HG02852 (cell line): Measurements from ENCODE around the gene FGGY.

ENCODE experiments used
- ATAC-seq: cut with Tn5 transposase; IDR thresholded peaks from one replicate; pipeline ENCODE4 v1.9.1; 2021; ENCODE audit warnings: mild to moderate bottlenecking, moderate library complexity; ENCODE audit not compliant: unreplicated experiment

Gene FGGY

GRCh38 chr1:59788825-59789224 is 491.9 kb downstream of the FGGY start:
- ATAC-seq, result no peak

- ATAC-seq, result no peak
Observed at GRCh38 chr1:59798600-59798999, 501.7 kb downstream of the FGGY start.

DNA sequence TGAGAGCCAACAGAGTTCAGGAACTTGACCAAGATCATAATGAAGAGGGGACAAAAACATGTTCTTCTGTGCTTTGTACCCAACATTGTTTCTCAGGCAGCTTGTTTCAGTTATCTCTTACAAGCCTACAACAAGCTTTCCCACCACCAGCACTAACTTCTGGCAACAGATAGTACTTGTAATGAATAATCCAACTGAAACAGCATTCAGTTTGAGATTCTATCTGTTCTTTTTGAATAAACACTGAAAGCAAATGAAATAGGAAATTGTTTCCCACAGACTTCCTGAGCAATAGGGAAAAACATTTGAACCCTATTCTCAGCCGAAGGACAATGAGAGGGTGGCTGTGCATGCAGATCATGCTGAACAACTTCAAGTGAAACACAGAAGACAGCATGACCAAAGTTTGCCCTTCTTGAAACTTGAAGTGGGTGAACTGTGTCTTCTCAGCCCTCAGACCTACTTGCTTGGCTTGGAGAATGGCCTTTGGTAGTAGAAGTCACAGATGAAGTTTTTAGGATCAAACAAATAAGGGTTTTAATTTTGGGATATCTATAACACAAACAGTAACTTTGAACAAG is 506.7 kb downstream of the FGGY start:
- no peak for ATAC-seq

DNA sequence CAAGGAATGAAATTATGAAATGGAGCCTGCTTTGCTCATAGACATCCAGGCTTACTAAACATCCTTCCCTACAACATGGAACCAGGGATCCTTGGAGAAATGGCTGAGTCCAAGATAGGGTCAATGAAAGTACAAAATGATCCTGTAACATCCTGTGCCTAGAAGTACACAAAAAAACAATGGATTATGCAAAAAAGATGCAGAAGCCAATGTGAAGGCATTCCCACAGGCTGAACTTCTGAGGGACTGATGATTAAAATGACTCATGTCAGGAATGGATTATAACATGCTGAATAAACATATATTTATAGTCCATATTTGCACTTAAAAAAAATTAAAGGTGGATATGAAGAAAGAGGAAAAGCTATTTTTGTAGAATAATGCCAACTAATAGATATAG is 507.4 kb downstream of the FGGY start:
- no peak for ATAC-seq

- no peak for ATAC-seq
Observed at GRCh38 chr1:59805554-59805953, 508.7 kb downstream of the FGGY start.
